HG03457 (cell line): ENCODE results near the gene CLDN1.

ENCODE experiments used
- ATAC-seq: cut with Tn5 transposase; IDR thresholded peaks from one replicate; pipeline ENCODE4 v1.9.1; 2021; ENCODE audit warnings: moderate number of reproducible peaks; ENCODE audit not compliant: unreplicated experiment

CLDN1 gene

DNA sequence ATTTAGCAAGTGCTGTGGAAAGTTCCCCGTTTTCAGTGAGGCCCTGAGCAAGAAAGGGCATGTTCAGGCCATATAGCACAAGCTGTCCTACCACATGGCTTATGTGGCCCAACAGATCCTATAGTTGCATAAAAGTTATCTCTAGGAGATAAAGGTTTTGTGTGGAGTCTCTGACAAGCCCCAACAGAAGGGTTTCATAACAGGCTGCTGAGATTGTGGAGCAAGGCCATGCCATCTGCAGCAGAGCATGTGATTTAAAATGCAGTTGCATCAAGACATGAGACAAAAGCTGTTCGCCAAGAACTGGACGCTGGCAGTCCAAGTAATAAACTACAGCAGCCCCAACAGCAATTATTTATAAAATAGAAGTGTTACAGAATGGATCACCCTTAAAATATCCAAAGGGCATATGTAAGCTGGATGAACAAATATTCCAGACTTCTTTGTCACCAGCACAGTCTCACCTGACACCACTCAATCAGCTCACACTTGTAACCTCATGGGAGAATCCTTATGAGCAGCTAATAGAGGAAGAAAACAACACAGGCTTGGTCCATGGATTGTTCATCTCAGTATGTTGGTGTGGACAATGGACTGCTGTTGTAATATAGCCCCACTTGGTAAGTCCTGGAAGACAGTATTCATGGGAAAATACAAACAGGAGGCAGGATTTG lies 14.4 kb upstream of the CLDN1 start:
- ATAC-seq: no peak

DNA sequence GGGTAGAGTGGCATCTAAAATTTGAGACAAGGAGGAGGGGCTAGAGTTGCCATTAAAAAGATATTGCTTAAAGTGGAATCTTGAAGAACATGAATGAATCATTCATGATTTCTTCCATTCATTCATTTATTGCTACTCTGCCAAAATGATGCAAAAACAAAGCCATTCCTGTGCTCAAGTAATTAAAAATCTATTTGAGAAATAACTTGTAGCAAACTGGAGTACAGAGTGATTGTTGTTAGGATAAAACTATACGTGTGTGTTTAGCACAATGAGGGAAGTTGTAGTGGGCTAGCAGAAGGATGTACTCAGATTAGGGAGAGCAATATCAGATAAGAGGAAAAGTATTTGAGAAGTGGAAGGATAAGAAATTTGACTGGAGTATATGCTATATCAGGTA lies 11.7 kb upstream of the CLDN1 start:
- ATAC-seq: no peak

DNA sequence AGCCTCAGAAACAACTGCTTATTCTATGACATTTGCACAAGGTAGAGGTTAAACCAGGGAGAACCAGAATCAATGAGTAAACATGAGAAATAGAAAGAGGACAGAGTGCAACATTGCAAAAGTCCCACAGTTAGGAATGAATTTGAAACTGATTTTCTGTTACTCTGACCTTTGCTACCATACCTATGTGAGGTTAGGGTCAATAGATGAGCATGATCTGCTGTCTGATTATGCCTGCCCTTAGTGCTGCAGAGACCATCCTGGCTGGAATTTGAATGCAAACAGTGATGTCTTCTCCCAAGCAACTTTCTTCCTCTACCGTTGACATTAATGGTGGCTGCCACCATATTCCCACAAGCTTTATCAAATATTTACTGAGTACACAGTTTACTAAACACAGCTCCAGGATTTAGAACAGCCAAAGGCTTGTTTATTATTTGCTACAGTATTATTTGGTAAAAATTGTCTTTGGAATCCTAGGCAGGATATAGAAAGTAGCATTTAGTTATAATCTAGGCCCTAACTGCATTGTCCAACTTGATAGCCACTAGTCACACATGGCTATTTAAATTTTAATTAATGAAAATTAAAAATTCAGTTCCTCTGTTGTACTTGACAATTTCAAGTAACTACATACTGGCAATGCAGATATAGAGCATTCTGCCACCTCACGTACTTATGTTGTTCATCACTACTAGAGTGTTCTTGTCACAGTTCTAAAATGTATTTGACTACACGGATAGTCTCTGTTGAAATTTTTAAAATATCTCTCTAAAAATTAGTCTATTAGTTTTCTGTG lies 8.9 kb upstream of the CLDN1 start:
- ATAC-seq: no peak

DNA sequence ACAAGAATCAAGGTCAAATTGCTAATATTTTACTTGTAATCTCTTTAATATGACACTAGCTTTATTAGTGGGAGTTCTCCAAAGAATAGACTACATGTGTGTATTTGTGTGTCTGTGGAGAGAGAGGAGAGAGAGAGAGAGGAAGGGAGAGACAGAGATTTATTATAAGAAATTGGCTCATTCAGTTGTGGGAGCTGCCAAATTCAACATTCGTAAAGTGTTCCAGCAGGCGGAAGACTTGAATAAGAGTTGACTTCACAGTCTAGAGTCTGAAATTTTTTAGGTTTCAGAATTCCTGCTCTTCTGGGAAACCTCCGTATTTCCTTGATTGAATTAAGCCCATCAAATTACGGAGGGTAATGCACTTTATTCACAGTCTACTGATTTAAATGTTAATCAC lies 4.7 kb upstream of the CLDN1 start:
- no peak for ATAC-seq

DNA sequence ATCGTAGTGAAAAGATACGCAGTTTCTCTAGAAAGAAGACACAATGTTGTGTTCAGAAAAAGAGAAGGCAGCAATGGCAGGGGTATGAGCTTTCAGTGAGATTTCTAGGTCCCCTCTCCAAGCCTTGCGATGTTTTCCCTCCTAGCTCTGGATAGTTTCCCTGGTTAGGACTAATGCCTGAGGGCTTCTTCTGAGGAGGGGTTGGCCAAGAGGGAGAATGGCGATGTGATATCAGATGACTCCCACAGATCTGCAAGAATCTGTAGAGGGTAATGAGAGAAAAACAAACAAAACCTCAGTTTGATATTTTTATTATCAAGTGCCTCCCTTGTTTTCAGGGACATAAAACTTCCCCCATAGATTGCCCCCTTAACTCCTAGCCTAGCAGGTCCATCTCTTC lies 4.1 kb upstream of the CLDN1 start:
- no peak for ATAC-seq

DNA sequence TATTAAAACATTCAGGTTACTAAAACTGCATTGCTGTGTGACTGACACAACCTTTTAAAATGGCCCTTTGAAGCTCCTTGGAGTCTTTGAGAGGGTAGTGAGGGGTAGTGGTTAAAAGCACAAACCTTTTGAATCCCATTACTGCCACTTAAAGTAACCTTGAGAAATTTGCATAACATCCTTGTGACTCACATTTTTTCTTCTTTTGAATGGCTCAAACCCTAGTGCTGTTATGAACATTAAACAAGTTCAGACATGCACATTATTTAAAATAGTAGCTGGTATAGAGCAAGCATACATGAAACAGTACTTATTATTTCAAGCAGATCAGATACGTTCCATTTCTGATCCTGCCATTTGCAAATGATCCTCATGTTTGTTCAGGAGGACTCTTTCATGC lies 3.7 kb upstream of the CLDN1 start:
- ATAC-seq: no peak

DNA sequence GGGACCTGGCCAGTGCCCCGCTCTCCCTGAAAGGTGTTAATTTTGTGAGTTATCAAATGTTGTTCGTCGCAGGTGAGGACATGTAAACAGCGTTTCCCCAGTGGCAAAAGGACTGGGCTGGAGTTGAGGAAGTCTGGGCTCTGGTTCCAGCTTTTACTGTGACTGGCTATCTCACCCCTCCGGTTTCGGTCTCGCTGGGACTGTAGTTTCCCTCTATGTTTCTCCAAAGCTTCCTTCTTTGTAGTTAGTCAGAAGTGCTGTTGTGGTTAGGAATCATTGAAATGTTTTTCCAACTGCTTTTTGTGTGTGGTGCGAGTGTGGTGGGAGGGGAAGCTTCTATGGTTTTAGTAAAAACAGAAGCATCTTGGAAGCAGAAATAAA lies 990 bp upstream of the CLDN1 start:
- ATAC-seq: no peak

DNA sequence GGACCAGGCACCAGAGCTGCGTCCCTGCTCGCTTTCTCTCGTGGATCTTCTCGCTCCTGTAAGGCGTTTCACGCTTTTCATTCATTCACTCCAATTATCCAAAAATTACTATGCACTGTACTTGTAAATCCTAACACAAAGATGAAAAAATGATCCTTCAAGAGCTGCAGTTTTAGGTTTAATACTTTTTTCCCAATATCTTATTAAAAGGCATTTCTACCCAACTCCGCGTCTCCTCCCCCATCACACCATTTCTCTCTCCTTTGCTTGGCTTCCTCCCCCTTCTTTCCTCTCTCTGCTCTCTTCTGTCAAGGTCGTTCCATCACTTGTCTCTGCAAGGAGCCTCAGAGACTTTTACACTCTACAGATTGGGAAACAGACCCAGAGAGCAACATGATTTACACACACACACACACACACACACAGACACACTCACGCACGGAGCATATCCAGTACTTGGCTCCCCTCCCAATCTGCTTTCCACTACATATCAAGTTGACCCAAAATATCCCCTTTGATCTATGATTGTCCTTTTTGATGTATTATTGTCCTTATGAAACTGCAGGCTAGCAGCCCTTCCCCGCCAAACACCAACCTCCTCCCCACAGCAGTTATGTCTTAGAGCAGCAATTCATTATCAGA lies 479 bp upstream of the CLDN1 start:
- no peak for ATAC-seq

DNA sequence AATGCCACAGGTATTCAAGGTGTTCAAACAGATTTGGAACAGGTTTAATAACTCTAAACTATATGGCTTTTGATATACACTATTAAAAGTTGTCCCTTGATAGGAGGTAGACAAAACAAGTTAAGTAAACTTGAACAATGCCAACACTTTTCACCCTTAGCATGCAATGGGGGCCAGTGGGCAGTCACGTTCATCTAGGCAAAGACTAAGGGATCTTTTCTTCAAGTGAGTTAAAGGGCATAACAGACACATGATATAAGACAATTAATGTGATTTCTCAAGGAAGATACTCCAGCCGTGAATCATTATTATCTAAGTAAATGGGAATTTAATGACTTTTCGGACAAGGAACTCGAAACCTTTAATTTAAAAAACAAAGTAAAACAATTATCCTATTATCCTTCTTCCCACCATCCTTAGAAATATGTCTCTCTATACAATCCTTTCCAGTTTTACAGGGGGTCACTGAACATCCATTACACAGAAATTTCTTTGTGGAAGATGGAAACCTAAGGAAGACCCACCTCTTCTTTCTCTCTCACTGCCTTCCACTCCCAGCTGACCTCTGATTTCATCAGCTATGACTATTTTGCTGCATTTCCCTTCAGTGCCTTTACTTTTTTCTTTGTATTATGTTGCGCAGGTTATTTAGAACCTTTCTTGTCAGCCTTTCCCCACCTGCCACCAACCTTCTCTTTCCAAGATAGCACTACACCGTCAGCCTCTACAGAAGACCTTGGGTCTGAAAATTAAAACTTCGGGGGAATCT lies 1.5 kb downstream of the CLDN1 start:
- ATAC-seq: no peak

DNA sequence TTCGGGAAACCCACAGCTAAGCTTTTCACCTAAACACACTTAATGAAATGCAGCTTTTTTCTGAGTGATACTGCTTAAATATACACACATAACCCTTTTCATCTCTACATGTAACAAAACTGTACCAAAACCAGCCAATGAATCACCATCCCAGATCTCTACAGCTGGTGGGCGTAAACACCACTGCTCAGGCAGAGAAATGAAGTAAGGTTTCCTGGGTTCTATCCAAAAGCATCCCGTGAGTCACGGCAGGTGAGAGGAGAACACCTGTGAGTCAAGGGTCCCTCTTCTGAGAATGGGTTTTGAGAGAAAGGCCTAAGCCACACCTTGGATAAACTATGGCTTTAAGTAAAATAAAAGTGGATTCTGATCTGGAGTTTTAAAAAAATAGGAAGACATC lies 2.6 kb downstream of the CLDN1 start:
- no peak for ATAC-seq

DNA sequence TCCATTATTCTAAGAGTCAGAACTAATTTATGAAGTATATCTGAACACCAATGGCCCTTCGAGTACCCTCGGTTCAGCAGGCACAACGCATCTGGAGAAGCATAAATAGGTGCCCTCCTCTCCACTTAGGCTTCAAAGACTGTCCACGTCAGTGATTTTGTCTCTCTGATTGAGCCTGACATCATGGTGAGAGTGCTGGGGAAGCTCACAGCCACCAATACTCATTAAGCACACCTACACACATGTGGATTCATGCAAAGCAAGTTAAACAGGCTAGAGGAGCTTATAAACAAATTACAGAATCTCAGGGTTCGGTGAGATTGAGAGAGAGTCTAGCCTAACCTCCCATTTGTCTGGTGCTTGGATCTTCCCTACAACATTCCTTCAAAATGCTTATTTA lies 3.6 kb downstream of the CLDN1 start:
- ATAC-seq: no peak

DNA sequence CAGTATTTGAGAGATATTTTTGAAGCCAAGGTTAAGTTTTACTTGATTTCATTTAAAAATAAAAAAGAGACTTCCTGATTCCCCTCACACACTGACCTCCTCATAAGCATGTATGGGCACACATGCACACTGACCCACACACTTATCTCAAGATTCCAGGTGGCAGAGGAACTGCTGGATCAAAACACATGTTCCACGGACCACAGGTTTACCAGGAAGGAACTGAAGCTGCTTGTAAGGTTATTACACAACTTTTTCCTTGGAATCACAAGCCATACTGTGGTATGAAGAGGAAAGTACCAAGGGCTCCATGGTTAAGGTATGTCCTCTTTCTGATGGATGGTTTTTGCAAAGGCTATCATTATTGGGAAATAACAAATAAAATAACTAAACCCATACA lies 7.5 kb downstream of the CLDN1 start:
- no peak for ATAC-seq

DNA sequence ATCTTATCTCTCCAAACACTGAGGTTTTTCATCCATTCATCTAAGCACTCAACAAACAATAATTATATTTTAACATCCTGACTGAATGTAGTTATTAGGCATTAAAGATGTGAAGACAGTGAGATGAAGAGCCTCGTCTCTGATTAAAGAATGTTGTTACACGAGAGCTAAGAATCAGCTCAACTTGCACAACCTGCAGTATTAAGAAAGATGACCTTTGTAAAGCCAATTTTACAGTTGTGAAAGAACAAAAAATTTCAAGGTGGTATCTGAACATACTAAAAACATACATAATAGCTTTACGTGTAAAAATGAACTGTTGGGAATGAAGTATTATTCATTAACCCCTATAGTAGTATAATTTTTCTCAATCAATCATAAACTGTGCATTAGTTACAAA lies 12.8 kb downstream of the CLDN1 start:
- no peak for ATAC-seq

DNA sequence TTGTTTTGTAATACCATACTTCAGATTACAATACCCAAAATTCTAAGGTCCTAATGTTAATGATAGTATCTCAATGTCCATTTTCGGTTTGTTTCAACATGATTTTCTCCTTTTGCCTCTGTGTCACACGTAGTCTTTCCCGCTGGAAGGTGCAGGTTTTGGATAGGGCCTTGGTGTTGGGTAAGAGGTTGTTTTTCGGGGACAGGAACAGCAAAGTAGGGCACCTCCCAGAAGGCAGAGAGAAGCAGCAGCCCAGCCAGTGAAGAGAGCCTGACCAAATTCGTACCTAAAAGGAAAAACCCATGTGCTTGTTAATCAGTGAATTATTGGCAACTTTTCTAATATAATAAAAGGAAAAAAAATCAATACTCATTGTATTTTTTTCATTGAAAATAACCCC lies 14.1 kb downstream of the CLDN1 start:
- ATAC-seq: no peak

DNA sequence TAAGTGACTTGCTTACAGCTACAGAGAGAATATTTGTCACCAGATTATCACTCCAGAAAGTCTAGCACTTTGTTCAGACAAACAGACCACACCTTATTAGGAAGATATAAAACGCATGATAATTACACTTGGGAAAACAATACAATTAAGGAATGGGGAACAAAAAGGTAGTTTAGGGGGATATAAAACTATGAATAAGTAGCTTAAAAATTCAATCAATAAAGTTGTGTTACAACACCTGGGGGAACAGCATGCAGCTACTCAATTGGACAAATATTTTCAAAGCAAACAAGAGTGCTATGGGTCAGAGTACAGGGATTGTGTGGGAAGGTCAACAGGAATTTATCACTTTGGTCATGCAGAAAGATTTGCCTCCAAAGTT lies 15.1 kb downstream of the CLDN1 start:
- ATAC-seq: no peak

DNA sequence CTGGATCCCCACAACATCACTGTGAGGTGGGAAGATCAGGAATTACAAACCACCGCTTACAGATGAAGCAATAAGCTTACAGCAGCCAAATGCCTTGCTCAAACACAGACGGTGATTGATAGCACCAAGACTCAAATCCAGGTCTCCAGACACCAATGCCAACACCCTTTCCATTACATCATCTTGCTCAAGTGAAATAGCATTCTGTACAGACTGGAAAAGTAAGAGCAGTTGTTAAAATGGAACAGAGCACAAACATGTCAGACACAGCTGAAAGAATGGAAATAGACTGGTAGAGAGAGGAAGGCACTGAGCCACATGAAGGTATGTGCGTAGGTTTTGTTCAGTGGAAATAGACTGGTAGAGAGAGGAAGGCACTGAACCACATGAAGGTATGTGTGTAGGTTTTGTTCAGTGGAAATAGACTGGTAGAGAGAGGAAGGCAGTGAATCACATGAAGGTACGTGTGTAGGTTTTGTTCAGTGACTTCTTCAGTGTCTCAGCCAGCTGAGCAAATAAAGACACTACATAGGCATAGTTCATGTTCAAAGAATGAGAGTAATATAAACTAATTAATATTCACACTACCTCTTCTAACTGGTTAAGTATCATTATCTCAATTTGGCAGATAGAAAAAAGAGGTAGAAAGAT lies 15.6 kb downstream of the CLDN1 start:
- ATAC-seq: no peak

DNA sequence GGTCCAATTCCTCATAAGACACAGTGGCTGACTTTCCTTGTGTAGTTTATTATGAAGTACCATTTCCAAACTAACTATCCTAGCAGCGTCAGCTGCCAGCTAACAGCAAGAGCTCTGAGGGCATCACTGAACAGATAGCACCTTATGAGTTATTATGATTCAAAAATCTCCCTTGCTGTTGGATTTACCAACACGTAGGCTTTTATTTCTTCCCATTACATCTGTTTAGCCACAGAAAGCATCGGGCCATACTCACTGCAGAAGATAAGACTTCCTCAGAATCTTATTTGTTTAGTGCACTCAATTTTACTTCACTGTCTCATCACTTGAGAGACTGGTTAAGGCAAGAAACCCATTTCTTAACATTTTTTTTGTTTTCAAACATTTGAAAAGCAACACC lies 16.2 kb downstream of the CLDN1 start:
- ATAC-seq: no peak

DNA sequence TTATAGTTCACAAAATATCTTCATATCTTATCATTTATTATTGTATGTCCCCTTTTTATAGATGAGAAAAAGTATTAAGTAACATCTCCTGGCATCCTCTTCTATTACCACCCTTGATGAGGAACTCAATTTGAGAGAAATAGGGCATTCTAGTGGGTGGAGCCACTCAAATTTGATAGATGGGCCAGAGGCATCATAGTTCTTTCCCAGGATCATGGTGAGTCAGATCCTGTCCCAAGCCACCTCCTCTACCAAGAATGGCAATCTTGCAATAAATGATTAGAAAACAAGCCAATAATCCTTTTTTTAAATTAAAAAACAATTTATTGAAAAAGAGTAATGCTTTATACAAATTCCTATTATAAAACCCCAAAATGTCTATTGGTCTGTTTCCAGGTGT lies 16.8 kb downstream of the CLDN1 start:
- ATAC-seq: no peak

DNA sequence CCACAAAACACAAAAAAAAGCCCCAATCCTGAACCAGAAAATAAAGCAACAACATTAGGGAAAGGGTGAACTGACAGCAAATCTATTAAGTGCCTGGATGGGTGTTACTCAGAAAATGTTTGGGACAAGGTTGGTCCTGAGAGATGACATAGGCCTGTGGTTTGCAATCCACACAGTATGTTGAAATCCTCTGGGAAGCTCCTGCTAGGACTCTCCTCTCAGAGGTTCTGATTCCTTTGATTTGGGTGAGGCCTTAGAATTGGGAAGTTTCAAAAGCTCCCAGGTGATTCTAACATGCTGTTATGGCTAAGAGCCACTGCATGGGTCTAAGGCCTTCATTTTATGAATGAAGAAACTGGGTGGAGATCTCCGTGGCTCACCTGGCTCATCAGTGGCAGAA lies 18.4 kb downstream of the CLDN1 start:
- no peak for ATAC-seq

DNA sequence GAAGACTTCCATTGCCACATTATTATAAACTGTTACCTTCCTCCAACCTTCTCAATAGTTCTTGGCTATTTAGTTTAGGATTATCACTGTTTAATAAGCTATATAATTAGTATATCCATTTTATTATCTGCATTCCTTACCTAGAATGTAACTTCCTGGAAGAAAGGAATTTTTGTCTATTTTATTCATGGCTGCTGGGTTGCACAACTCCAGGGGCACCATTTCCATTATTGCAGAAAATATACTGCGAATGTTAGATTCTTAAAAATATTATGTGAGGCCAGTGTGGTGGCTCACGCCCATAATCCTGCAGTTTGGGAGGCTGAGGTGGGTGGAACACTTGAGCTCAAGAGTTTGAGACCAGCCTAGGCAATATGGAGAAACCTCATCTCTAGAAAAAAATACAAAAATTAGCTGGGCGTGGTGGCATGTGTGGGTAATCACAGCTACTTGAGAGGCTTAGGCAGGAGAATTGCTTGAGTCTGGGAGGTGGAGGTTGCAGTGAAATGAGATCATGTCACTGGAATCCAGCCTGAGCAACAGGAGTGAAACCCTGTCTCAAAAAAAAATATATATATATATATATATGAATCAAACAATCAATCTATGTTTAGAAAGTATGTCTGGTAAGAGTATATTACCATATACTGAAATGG lies 19.9 kb downstream of the CLDN1 start:
- ATAC-seq: no peak

DNA sequence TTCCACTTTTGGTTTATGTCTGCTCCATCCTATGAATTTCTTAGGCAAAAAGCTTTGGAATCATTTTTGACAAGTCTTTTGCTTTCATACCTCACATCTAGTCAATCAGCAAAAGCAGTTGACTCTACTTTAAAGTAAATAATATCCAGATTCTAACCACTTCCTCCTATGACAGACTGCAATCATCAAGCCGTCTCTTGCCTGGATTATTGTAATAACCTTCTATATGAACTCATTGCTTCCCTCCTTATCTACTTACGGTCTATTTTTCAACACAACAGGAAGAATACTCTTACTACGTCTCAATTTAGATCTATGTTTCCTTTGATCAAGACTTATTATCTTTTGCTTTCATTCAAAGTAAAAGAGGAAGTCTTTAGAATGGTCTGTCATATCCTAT lies 20.7 kb downstream of the CLDN1 start:
- no peak for ATAC-seq
